Body of pancreas (tissue), 4 donors: ENCODE measurements around the gene SLC25A44.

Experiments used
- CTCF ChIP-seq, 7 experiments: fragments of 450-650 bp in 4 of 7; fragments of 200-600 bp in 3 of 7; sonication (generic) in 3 of 7; IDR thresholded peaks; one replicate each; pipeline ENCODE4 v1.5.1; 2016 to 2019; ENCODE audit warnings: antibody characterized with exemption in 7 of 7
- POLR2A ChIP-seq, 3 donors: fragments of 450-650 bp; IDR thresholded peaks; one replicate each; pipeline ENCODE4 v1.6.1; 2016; ENCODE audit warnings: antibody characterized with exemption in 3 of 3, mild to moderate bottlenecking in 2 of 3

GRCh38 chr1:156228501-156228900 is 34.6 kb downstream of the SLC25A44 start:
- TF ChIP-seq CTCF (IDR thresholded peaks at IDR 0.05) (no peak), POLR2A (IDR thresholded peaks at IDR 0.05) (no peak)
